Loucy (cell line): Measurements from ENCODE around the gene TMEM187.

Experiments used
- H2AFZ ChIP-seq: fragments of 200-600 bp; sonication (generic); 2 replicates; pipeline ENCODE4 v1.6.0; 2016; ENCODE audit warnings: antibody characterized with exemption, mild to moderate bottlenecking, low read length, moderate library complexity
- H3F3A ChIP-seq: fragments of 200-600 bp; 2 replicates; pipeline ENCODE4 v1.6.0; 2016; ENCODE audit warnings: antibody characterized with exemption, low read depth, mild to moderate bottlenecking
- H3K27me3 ChIP-seq: fragments of 200-600 bp; sonication (generic); 2 replicates; pipeline ENCODE4 v1.6.1; 2014; ENCODE audit warnings: low read length, mild to moderate bottlenecking; ENCODE audit not compliant: insufficient read depth, poor library complexity, severe bottlenecking
- H3K36me3 ChIP-seq: fragments of 200-600 bp; sonication (generic); 2 replicates; pipeline ENCODE4 v1.6.1; 2016; ENCODE audit warnings: low read length; ENCODE audit not compliant: insufficient read depth
- H3K4me1 ChIP-seq: fragments of 200-600 bp; sonication (generic); 2 replicates; pipeline ENCODE4 v1.5.1; 2014; ENCODE audit warnings: low read length, mild to moderate bottlenecking; ENCODE audit not compliant: insufficient read depth, poor library complexity, severe bottlenecking
- H3K4me2 ChIP-seq: fragments of 200-600 bp; sonication (generic); 2 replicates; pipeline ENCODE4 v1.6.0; 2014; ENCODE audit warnings: antibody characterized with exemption, low read length, low read depth, mild to moderate bottlenecking; ENCODE audit not compliant: poor library complexity, severe bottlenecking
- H3K4me3 ChIP-seq: fragments of 200-600 bp; sonication (generic); 2 replicates; pipeline ENCODE4 v1.5.1; 2014; ENCODE audit warnings: low read length, mild to moderate bottlenecking, mixed read lengths; ENCODE audit not compliant: poor library complexity, severe bottlenecking
- H3K79me2 ChIP-seq: fragments of 200-600 bp; sonication (generic); 2 replicates; pipeline ENCODE4 v1.6.1; 2014; ENCODE audit warnings: low read length; ENCODE audit not compliant: insufficient read depth
- H3K9ac ChIP-seq: fragments of 200-600 bp; sonication (generic); 2 replicates; pipeline ENCODE4 v1.6.0; 2014; ENCODE audit warnings: mild to moderate bottlenecking, low read depth, low read length, moderate library complexity; ENCODE audit not compliant: poor library complexity, severe bottlenecking
- H3K9me2 ChIP-seq: fragments of 200-600 bp; sonication (generic); replicated peaks from 2 replicates; pipeline ENCODE4 v1.6.1; 2016; ENCODE audit warnings: low read depth, low read length, mixed read lengths
- H3K9me3 ChIP-seq: fragments of 200-600 bp; sonication (generic); 2 replicates; pipeline ENCODE4 v1.6.1; 2014; ENCODE audit warnings: mild to moderate bottlenecking, antibody characterized with exemption, low read length, low read depth; ENCODE audit not compliant: insufficient read depth
- H4K20me1 ChIP-seq: fragments of 200-600 bp; sonication (generic); 2 replicates; pipeline ENCODE4 v1.6.0; 2014; ENCODE audit warnings: antibody characterized with exemption, low read length, mild to moderate bottlenecking; ENCODE audit not compliant: insufficient read depth, poor library complexity, severe bottlenecking
- CTCF ChIP-seq: fragments of 200-600 bp; sonication (generic); conservative IDR thresholded peaks from 2 replicates; pipeline ENCODE4 v1.5.1; 2014; ENCODE audit warnings: mild to moderate bottlenecking, antibody characterized with exemption, low read length
- EZH2phosphoT487 ChIP-seq: fragments of 200-600 bp; IDR thresholded peaks from 2 replicates; pipeline ENCODE4 v1.6.1; 2018; ENCODE audit warnings: antibody characterized with exemption, mild to moderate bottlenecking, moderate library complexity, borderline replicate concordance

The TMEM187 gene

DNA sequence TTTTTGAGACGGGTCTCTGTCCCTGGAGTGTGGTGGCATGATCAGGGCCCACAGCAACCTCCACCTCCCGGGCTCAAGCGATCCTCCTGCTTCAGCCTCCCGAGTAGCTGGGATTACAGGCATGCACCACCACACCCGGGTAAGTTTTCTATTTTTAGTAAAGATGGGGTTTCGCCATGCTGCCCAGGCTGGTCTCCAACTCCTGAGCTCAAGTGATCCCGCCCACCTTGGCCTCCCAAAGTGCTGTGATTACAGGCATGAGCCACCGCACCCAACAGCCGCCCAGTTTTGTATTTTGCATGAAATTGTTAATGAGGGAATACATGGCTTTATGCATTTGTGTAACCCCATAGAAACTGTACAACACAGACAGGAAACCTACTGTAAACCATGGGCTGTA lies 43.7 kb upstream of the TMEM187 start:
- H3K9me3 ChIP-seq: no peaks in the 10 kb centered on the region
- H3K4me2 ChIP-seq: peak overlapping the region; percentile 71
- H3K4me1 ChIP-seq: peaks cover 11% of the 10 kb centered on the region
- H3K27me3 ChIP-seq: no peaks in the 10 kb centered on the region
- H4K20me1 ChIP-seq: no peaks in the 10 kb centered on the region
- H3K9me2 ChIP-seq: no peaks in the 10 kb centered on the region
- no peak overlapping the region for H2AFZ ChIP-seq
- H3F3A ChIP-seq: peaks cover 7% of the 10 kb centered on the region; the same call in 1 of the 2 replicates
- no peak for TF ChIP-seq CTCF
- TF ChIP-seq EZH2phosphoT487: no peak
- H3K36me3 ChIP-seq: no peaks in the 10 kb centered on the region
- H3K4me3 ChIP-seq: peak overlapping the region; percentile 69
- H3K79me2 ChIP-seq: peaks cover 59% of the 10 kb centered on the region
- H3K9ac ChIP-seq: peak overlapping the region; percentile 78

DNA sequence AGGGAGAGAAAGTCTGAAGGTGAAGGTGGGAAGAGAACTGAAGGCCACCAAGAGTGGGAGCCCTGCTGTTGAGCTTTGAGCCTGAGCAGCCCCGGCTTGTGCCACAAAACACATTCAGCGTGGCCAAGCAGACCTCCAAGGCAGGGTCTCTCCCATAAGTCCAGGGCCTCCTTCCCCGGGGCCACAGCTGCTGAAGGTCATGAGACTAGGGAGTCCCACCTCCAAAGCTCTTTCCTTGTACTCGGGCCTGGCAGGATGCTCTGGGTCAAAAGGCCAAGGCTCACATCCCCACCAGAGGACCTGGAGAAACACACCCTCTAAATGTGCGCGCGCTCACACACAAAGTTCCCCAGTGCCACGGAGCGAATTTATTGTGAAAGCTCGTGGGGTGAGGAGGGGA lies 43.0 kb upstream of the TMEM187 start:
- H3K4me2 ChIP-seq: peak overlapping the region; percentile 71
- peak overlapping the region; percentile 69 for H3K4me3 ChIP-seq
- peak overlapping the region; percentile 78 for H3K9ac ChIP-seq
- peaks cover 7% of the 10 kb centered on the region; the same call in 1 of the 2 replicates for H3F3A ChIP-seq
- no peaks in the 10 kb centered on the region for H4K20me1 ChIP-seq
- no peaks in the 10 kb centered on the region for H3K9me2 ChIP-seq
- no peaks in the 10 kb centered on the region for H3K36me3 ChIP-seq
- no peak overlapping the region for H2AFZ ChIP-seq
- TF ChIP-seq CTCF (no peak), EZH2phosphoT487 (no peak)
- no peaks in the 10 kb centered on the region for H3K9me3 ChIP-seq
- H3K79me2 ChIP-seq: peaks cover 59% of the 10 kb centered on the region
- peaks cover 13% of the 10 kb centered on the region for H3K4me1 ChIP-seq
- no peaks in the 10 kb centered on the region for H3K27me3 ChIP-seq

GRCh38 chrX:153930011-153930910 lies 42.3 kb upstream of the TMEM187 start:
- TF ChIP-seq EZH2phosphoT487: no peak
- no peak for TF ChIP-seq CTCF
- Histone ChIP-seq H4K20me1 (no peaks in the 10 kb centered on the region), H3K27me3 (no peaks in the 10 kb centered on the region), H3K4me3 (no peak overlapping the region), H3K79me2 (peaks cover 55% of the 10 kb centered on the region), H3K9me2 (no peaks in the 10 kb centered on the region), H3K4me2 (peak overlapping the region; percentile 71), H3K36me3 (no peaks in the 10 kb centered on the region), H3K9me3 (no peaks in the 10 kb centered on the region), H3K9ac (no peak overlapping the region), H3K4me1 (peaks cover 13% of the 10 kb centered on the region), H2AFZ (no peak overlapping the region), H3F3A (peaks cover 7% of the 10 kb centered on the region; the same call in 1 of the 2 replicates)
